Omental fat pad (tissue), 4 donors: ENCODE data around the gene HS6ST3. TPM values are rescaled to one million over a fixed set of nuclear protein-coding genes. Genes with fewer than 3 reads are reported as not detected.

Source experiments
- ATAC-seq: fragments of 150-250 bp; one replicate; pipeline ENCODE4 v1.9.1; 2016; ENCODE audit warnings: mild to moderate bottlenecking, moderate library complexity; ENCODE audit not compliant: low FRiP score
- DNase-seq: peaks from one replicate; pipeline ENCODE4 v3.0.0-alpha.2; 2019; ENCODE audit warnings: low spot score
- total RNA-seq, 4 donors: library from RNA; depleted of rRNA; stranded (reverse); fragments of >200 nt; gene quantifications; one replicate each; pipeline ENCODE4 v1.1.0, GENCODE V29; 2016
- TF ChIP-seq, protein P1 (sequence below), 3 donors: fragments of 450-650 bp; IDR thresholded peaks; one replicate each; pipeline ENCODE4 v1.5.1; 2016 to 2017; ENCODE audit warnings: antibody characterized with exemption in 3 of 3, mild to moderate bottlenecking in 3 of 3, moderate library complexity in 2 of 3

The HS6ST3 gene
- total RNA-seq, 4 donors from 2014 or later, result 0.09 to 0.32 (median 0.24) TPM; not detected in 1

GRCh38 chr13:96677029-96677428 lies 587.1 kb downstream of the HS6ST3 start:
- TF ChIP-seq, protein P1, sequence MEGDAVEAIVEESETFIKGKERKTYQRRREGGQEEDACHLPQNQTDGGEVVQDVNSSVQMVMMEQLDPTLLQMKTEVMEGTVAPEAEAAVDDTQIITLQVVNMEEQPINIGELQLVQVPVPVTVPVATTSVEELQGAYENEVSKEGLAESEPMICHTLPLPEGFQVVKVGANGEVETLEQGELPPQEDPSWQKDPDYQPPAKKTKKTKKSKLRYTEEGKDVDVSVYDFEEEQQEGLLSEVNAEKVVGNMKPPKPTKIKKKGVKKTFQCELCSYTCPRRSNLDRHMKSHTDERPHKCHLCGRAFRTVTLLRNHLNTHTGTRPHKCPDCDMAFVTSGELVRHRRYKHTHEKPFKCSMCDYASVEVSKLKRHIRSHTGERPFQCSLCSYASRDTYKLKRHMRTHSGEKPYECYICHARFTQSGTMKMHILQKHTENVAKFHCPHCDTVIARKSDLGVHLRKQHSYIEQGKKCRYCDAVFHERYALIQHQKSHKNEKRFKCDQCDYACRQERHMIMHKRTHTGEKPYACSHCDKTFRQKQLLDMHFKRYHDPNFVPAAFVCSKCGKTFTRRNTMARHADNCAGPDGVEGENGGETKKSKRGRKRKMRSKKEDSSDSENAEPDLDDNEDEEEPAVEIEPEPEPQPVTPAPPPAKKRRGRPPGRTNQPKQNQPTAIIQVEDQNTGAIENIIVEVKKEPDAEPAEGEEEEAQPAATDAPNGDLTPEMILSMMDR (IDR thresholded peaks at IDR 0.05), result no peak
- ATAC-seq (no peak), DNase-seq (no peak)

- TF ChIP-seq, protein P1 (IDR thresholded peaks at IDR 0.05), result no peak
- ATAC-seq, result no peak
- DNase-seq, result no peak
Observed at GRCh38 chr13:96678801-96679200, 588.9 kb downstream of the HS6ST3 start.

DNA sequence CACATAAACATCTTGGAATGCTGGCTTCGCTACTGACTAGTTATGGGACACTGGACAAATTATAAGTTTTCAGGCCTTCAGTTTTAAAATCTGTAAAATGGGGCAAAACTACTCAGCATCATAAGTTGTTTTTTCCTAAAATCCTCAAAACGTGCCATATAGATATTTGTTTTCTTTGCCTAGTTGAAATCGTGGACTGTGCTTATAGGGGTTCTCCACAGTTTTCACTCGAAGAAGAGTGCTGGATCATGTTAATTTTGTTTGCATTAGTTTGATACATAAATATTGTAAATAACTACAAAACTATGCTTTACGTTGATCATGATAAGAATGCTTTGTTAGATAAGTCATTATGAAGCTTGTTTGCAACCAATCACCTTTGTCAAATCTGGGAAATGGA lies 591.0 kb downstream of the HS6ST3 start:
- DNase-seq (no peak), ATAC-seq (no peak)
- TF ChIP-seq, protein P1 (IDR thresholded peaks at IDR 0.05), result no peak

DNA sequence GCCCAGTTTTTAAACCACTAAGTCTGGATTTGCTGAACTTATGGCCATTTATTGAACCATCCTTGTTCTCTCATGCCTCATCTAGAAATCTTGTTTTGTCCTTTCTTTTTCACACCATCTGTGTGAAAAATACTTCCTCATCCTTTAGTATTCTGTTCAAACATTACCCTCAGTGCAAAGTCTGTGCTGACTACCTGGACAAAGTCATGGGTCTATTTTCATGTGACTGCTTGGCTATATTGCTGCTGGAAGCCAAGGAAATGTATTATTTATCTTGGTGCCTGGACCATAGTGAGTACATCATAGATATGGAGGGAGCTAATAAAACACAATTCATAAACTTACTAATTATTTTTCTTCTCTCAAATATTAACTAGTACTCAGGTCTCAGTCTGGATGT lies 591.9 kb downstream of the HS6ST3 start:
- DNase-seq (no peak), ATAC-seq (no peak)
- TF ChIP-seq, protein P1 (IDR thresholded peaks at IDR 0.05), result no peak

- ATAC-seq (no peak), DNase-seq (no peak)
- TF ChIP-seq, protein P1 (IDR thresholded peaks at IDR 0.05), result no peak
Observed at GRCh38 chr13:96684469-96684868, 594.6 kb downstream of the HS6ST3 start.

DNA sequence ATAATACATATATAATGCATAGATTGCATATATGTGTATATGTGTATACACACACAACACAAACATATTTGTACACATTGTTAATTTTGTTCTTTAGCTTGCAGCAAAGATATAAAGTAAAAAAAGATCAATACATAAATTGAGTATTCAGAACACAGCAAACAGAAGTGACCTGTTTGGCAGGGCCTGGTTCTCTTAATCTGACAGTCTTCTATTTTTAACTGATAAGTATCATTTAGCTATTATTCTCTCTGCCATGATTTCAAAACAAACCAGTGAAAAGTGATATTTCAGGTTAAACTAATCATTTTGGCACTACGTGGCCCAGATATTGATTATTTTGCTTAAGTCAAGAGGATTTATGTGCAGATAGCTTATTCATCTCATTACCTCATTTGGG lies 595.0 kb downstream of the HS6ST3 start:
- DNase-seq, result no peak
- TF ChIP-seq, protein P1 (IDR thresholded peaks at IDR 0.05), result no peak
- no peak for ATAC-seq

DNA sequence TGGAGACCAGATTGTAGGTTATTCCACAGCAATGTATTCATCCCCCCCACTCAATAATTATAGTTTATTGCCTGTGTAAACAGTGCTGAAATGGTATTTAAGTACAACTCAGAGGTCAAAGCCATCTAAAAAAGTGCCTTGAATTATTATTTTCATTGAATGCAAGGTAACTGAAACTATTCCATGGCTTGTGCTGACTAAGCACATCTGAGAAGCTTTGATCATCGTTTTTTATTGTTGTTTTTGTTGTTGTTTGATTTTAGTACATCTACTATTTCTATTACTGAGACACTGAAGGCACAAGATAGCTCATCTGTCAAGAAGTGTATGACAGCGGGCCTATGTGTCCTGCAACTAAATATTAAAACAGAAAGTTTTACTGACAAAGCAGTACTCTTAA lies 596.4 kb downstream of the HS6ST3 start:
- ATAC-seq, result no peak
- no peak for DNase-seq
- TF ChIP-seq, protein P1 (IDR thresholded peaks at IDR 0.05), result no peak
